ENCODE measurements around the gene MAOA. TPM values are rescaled to one million over a fixed set of nuclear protein-coding genes. Genes with fewer than 3 reads are reported as not detected.
A peak's percentile ranks its signal among the peaks of the same experiment; 100 is the strongest.

MAOA gene
- total RNA-seq, 1 experiment from 2014 or later, result 6.3 TPM

GRCh38 chrX:43741843-43742573 is 85.9 kb downstream of the MAOA start:
- POLR2A ChIA-PET (ENCODE audit: unreplicated experiment), result no interaction called here

GRCh38 chrX:43743100-43743822 is 87.2 kb downstream of the MAOA start:
- CTCF ChIA-PET, result no interaction called here
- POLR2A ChIA-PET (ENCODE audit: unreplicated experiment), result no interaction called here
- no peak overlapping the region for H3K9ac ChIP-seq (ENCODE audit: low read length)
- intact Hi-C loops (cut with micrococcal nuclease), result no loop called here
- no peaks in the 10 kb centered on the region for H3K79me2 ChIP-seq (ENCODE audit: low read length)
- no peak overlapping the region for H3K4me2 ChIP-seq (ENCODE audit: low read length)
- H3K9me3 ChIP-seq (ENCODE audit: low read length), result no peaks in the 10 kb centered on the region
- no peaks in the 10 kb centered on the region for H3K4me1 ChIP-seq (ENCODE audit: insufficient read depth, low read length)
- no peak overlapping the region for H3K4me3 ChIP-seq (ENCODE audit: low read length)
- ATAC-seq (no peak), DNase-seq (no peak)
- no peaks in the 10 kb centered on the region for H3F3A ChIP-seq (ENCODE audit: low read length, unreplicated experiment)
- no peak overlapping the region for H2AFZ ChIP-seq (ENCODE audit: low read length)
- TF ChIP-seq CTCF (conservative IDR thresholded peaks at IDR 0.05; ENCODE audit: low read depth, low read length), result no peak
- no peak for TF ChIP-seq EZH2 (IDR thresholded peaks at IDR 0.05; ENCODE audit: low read length, unreplicated experiment)
- no peak for TF ChIP-seq EZH2phosphoT487 (IDR thresholded peaks at IDR 0.05; ENCODE audit: borderline replicate concordance, low read length)
- no peak overlapping the region for H3K27ac ChIP-seq (ENCODE audit: low read length)
- no peaks in the 10 kb centered on the region for H3K36me3 ChIP-seq (ENCODE audit: low read depth, low read length)
- BruUV-seq (replicated peaks), result no TSS peak
- no peaks in the 10 kb centered on the region for H3K27me3 ChIP-seq (ENCODE audit: low read length)
- H4K20me1 ChIP-seq (ENCODE audit: low read length), result no peaks in the 10 kb centered on the region
- no peaks in the 10 kb centered on the region for H3K9me2 ChIP-seq (replicated peaks; ENCODE audit: low read length)

More at GRCh38 chrX:43741843-43742573, 85.9 kb downstream of the MAOA start:
- H3K4me3 ChIP-seq (ENCODE audit: low read length), result no peak overlapping the region
- no peaks in the 10 kb centered on the region for H3K9me2 ChIP-seq (replicated peaks; ENCODE audit: low read length)
- CTCF ChIA-PET, result no interaction called here
- no TSS peak for BruUV-seq (replicated peaks)
- no peaks in the 10 kb centered on the region for H3K4me1 ChIP-seq (ENCODE audit: insufficient read depth, low read length)
- no peaks in the 10 kb centered on the region for H3K79me2 ChIP-seq (ENCODE audit: low read length)
- H3K9ac ChIP-seq (ENCODE audit: low read length), result no peak overlapping the region
- H3K36me3 ChIP-seq (ENCODE audit: low read depth, low read length), result no peaks in the 10 kb centered on the region
- TF ChIP-seq EZH2phosphoT487 (IDR thresholded peaks at IDR 0.05; ENCODE audit: borderline replicate concordance, low read length) (no peak), CTCF (conservative IDR thresholded peaks at IDR 0.05; ENCODE audit: low read depth, low read length) (no peak), EZH2 (IDR thresholded peaks at IDR 0.05; ENCODE audit: low read length, unreplicated experiment) (no peak)
- DNase-seq (peak; percentile 3), ATAC-seq (no peak)
- no peak overlapping the region for H3K4me2 ChIP-seq (ENCODE audit: low read length)
- H3K27ac ChIP-seq (ENCODE audit: low read length), result no peak overlapping the region
- no peaks in the 10 kb centered on the region for H3F3A ChIP-seq (ENCODE audit: low read length, unreplicated experiment)
- H2AFZ ChIP-seq (ENCODE audit: low read length), result no peak overlapping the region
- H3K27me3 ChIP-seq (ENCODE audit: low read length), result no peaks in the 10 kb centered on the region
- H4K20me1 ChIP-seq (ENCODE audit: low read length), result no peaks in the 10 kb centered on the region
- intact Hi-C loops (cut with micrococcal nuclease), result no loop called here
- no peaks in the 10 kb centered on the region for H3K9me3 ChIP-seq (ENCODE audit: low read length)

- DNase-seq (no peak), ATAC-seq (no peak)
- Histone ChIP-seq H3K9me2 (replicated peaks; ENCODE audit: low read length) (no peaks in the 10 kb centered on the region), H3K9ac (ENCODE audit: low read length) (no peak overlapping the region), H3K4me1 (ENCODE audit: insufficient read depth, low read length) (no peaks in the 10 kb centered on the region), H3K4me3 (ENCODE audit: low read length) (no peak overlapping the region), H4K20me1 (ENCODE audit: low read length) (no peaks in the 10 kb centered on the region), H3K36me3 (ENCODE audit: low read depth, low read length) (no peaks in the 10 kb centered on the region), H3K4me2 (ENCODE audit: low read length) (no peak overlapping the region), H3K9me3 (ENCODE audit: low read length) (no peaks in the 10 kb centered on the region), H3K27ac (ENCODE audit: low read length) (no peak overlapping the region), H2AFZ (ENCODE audit: low read length) (no peak overlapping the region), H3F3A (ENCODE audit: low read length, unreplicated experiment) (no peaks in the 10 kb centered on the region), H3K79me2 (ENCODE audit: low read length) (no peaks in the 10 kb centered on the region), H3K27me3 (ENCODE audit: low read length) (no peaks in the 10 kb centered on the region)
- no peak for TF ChIP-seq CTCF (conservative IDR thresholded peaks at IDR 0.05; ENCODE audit: low read depth, low read length)
- no peak for TF ChIP-seq EZH2 (IDR thresholded peaks at IDR 0.05; ENCODE audit: low read length, unreplicated experiment)
- TF ChIP-seq EZH2phosphoT487 (IDR thresholded peaks at IDR 0.05; ENCODE audit: borderline replicate concordance, low read length), result no peak
- ChIA-PET POLR2A (ENCODE audit: unreplicated experiment) (no interaction called here), CTCF (no interaction called here)
- BruUV-seq (replicated peaks), result no TSS peak
- intact Hi-C loops (cut with micrococcal nuclease), result no loop called here
These were observed 88.2 kb downstream of the MAOA start for GRCh38 chrX:43744284-43744683.
